ENCODE results near the gene SPATA21. TPM values are rescaled to one million over a fixed set of nuclear protein-coding genes. Genes with fewer than 3 reads are reported as not detected.

Gene SPATA21
- total and polyA plus RNA-seq, 4 donors, result 0.08 to 0.42 TPM; not detected in 2

DNA sequence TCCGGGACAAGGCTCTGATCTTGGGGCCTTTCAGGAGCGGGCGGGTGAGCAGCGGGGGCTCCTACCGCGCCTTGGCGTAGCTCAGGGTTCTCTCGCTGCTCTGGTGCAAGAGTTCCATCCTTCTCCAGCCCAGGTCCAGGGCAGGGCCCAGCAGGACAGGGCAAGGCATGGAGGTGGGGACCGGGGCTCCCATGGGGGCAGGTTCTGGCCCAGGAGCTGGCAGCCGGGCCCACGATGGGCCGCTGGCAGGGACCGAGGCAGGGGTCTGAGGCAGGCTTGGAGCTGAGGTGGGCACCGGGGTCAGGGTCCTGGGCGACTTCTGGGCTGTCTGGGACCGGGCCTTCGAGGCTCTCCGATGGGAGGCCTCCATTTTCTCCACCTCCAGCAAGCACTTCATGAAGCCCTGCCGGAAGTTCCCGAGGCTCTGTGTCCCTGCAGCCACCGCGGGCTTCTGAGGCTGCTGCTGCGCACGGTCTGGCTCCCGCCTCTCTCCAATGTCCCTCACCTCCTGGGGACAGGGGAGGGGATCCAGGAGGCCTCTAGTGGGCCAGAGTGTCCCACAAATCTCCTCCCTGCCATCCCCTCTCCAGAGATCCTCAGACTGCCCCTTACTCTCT lies 27.6 kb downstream of the SPATA21 start:
- TF ChIP-seq FOXA2 (IDR thresholded peaks at IDR 0.05) (no peak), EGR1 (IDR thresholded peaks at IDR 0.05; ENCODE audit: low read depth in 2 of 2) (no peak), CTCF (IDR thresholded peaks at IDR 0.05; ENCODE audit: low read depth, low read length, missing input control) (no peak), SP1 (IDR thresholded peaks at IDR 0.05) (no peak), TAF1 (conservative IDR thresholded peaks at IDR 0.05) (no peak), FOXA1 (IDR thresholded peaks at IDR 0.05) (no peak)
- no peak overlapping the region for H3K4me3 ChIP-seq (ENCODE audit: low read depth in 1 of 3, low read length in 3 of 3)
- peaks cover 0 to 1% (median 0%) of the 10 kb centered on the region in 4 donors for H3K9me3 ChIP-seq (ENCODE audit: control insufficient read depth in 4 of 4, low read length in 3 of 4)
- H3K27ac ChIP-seq (ENCODE audit: low read depth in 1 of 2, low read length in 2 of 2), result no peak overlapping the region
- no peak overlapping the region for H3K9ac ChIP-seq (ENCODE audit: low read depth in 1 of 2, low read length in 2 of 2)
- WGBS, result 88% methylated on average over 25 of the region's 25 CpGs
- H3K27me3 ChIP-seq (ENCODE audit: control insufficient read depth in 4 of 4, insufficient read depth in 4 of 4, low read length in 3 of 4), result no peaks in the 10 kb centered on the region
- no peaks in the 10 kb centered on the region for H3K4me1 ChIP-seq (ENCODE audit: control insufficient read depth in 4 of 4, insufficient read depth in 4 of 4, low read length in 3 of 4)
- no peaks in the 10 kb centered on the region for H3K36me3 ChIP-seq (ENCODE audit: control insufficient read depth in 4 of 4, insufficient read depth in 3 of 4, low read depth in 1 of 4, low read length in 3 of 4)
- DNase-seq (ENCODE audit: low spot score), result no peak

DNA sequence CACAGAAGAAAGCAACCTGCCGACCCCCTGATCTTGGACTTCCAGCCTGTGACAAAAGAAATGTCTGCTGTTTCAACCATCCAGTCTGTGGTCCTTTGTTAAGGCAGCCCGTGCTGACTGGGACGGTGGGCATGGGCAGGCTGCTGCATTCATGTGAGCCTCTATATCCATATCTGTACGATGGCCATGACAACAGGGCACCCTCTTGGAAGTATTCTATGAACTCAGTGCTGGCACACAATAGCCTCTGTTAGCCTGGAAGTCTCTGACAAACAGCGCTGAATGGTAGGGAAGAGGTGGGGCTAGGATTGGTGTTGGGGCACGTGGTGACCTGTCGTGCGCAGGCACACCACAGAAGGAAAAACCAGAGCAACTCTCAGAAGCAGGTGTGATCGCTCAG lies 30.4 kb downstream of the SPATA21 start:
- Histone ChIP-seq H3K9ac (ENCODE audit: low read depth in 1 of 2, low read length in 2 of 2) (no peak overlapping the region), H3K36me3 (ENCODE audit: control insufficient read depth in 4 of 4, insufficient read depth in 3 of 4, low read depth in 1 of 4, low read length in 3 of 4) (no peaks in the 10 kb centered on the region), H3K4me3 (ENCODE audit: low read depth in 1 of 3, low read length in 3 of 3) (no peak overlapping the region), H3K9me3 (ENCODE audit: control insufficient read depth in 4 of 4, low read length in 3 of 4) (no peaks in the 10 kb centered on the region), H3K4me1 (ENCODE audit: control insufficient read depth in 4 of 4, insufficient read depth in 4 of 4, low read length in 3 of 4) (no peaks in the 10 kb centered on the region), H3K27me3 (ENCODE audit: control insufficient read depth in 4 of 4, insufficient read depth in 4 of 4, low read length in 3 of 4) (no peaks in the 10 kb centered on the region), H3K27ac (ENCODE audit: low read depth in 1 of 2, low read length in 2 of 2) (no peak overlapping the region)
- WGBS, result 95% methylated on average over 9 of the region's 9 CpGs
- DNase-seq (ENCODE audit: low spot score), result no peak
- TF ChIP-seq TAF1 (conservative IDR thresholded peaks at IDR 0.05) (no peak), HNF4G (IDR thresholded peaks at IDR 0.05) (no peak), SP1 (IDR thresholded peaks at IDR 0.05) (no peak), JUND (IDR thresholded peaks at IDR 0.05) (no peak), HNF4A (conservative IDR thresholded peaks at IDR 0.05) (no peak), GABPA (IDR thresholded peaks at IDR 0.05 in 1 of 2, conservative IDR thresholded peaks at IDR 0.05 in 1 of 2) (no peak), REST (IDR thresholded peaks at IDR 0.05) (no peak)
- TF ChIP-seq, protein P1, sequence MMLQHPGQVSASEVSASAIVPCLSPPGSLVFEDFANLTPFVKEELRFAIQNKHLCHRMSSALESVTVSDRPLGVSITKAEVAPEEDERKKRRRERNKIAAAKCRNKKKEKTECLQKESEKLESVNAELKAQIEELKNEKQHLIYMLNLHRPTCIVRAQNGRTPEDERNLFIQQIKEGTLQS (IDR thresholded peaks at IDR 0.05), result no peak

GRCh38 chr1:16405441-16405840 lies 31.8 kb downstream of the SPATA21 start:
- no peak for TF ChIP-seq FOXA1 (IDR thresholded peaks at IDR 0.05)
- no peak for TF ChIP-seq HNF4A (conservative IDR thresholded peaks at IDR 0.05)
- WGBS, result 80% methylated on average over 5 of the region's 5 CpGs

More at GRCh38 chr1:16405441-16405840, 31.8 kb downstream of the SPATA21 start:
- H3K27me3 ChIP-seq (ENCODE audit: control insufficient read depth in 4 of 4, insufficient read depth in 4 of 4, low read length in 3 of 4), result no peaks in the 10 kb centered on the region
- no peaks in the 10 kb centered on the region for H3K9me3 ChIP-seq (ENCODE audit: control insufficient read depth in 4 of 4, low read length in 3 of 4)
- H3K4me3 ChIP-seq (ENCODE audit: low read depth in 1 of 3, low read length in 3 of 3), result no peak overlapping the region
- no peak overlapping the region for H3K9ac ChIP-seq (ENCODE audit: low read depth in 1 of 2, low read length in 2 of 2)
- no peaks in the 10 kb centered on the region for H3K36me3 ChIP-seq (ENCODE audit: control insufficient read depth in 4 of 4, insufficient read depth in 3 of 4, low read depth in 1 of 4, low read length in 3 of 4)
- DNase-seq (ENCODE audit: low spot score), result no peak
- H3K4me1 ChIP-seq (ENCODE audit: control insufficient read depth in 4 of 4, insufficient read depth in 4 of 4, low read length in 3 of 4), result no peaks in the 10 kb centered on the region
- no peak overlapping the region for H3K27ac ChIP-seq (ENCODE audit: low read depth in 1 of 2, low read length in 2 of 2)
